NCI-H446 (cell line): Measurements from ENCODE around the gene HNRNPM.
"Not testable (repeated sequence)": the region's sequence is repeated elsewhere in the genome, so short reads cannot be mapped to it uniquely, and the experiment has no call there.

Experiments used
- DNase-seq, 2 experiments: peaks; one replicate each; lab custom pipeline; 2025; lab: John Stamatoyannopoulos, UW

The HNRNPM gene

GRCh38 chr19:8444677-8445487 is at the start of gene HNRNPM:
HNRNPM (plus strand) TSS chr19:8444975; CDS start chr19:8444999, 24 bp downstream.
- DNase-seq: peak; percentile 93 to 99

- DNase-seq: no peak
These were observed 49.1 kb upstream of the HNRNPM start for GRCh38 chr19:8395621-8396082.

GRCh38 chr19:8396185-8396562 is 48.6 kb upstream of the HNRNPM start:
- no peak for DNase-seq

- peak in 1 of 2 experiments; percentile 20 for DNase-seq
These were observed 48.1 kb upstream of the HNRNPM start for GRCh38 chr19:8396563-8397203.

- no peak for DNase-seq
These were observed 47.5 kb upstream of the HNRNPM start for GRCh38 chr19:8397271-8397670.

GRCh38 chr19:8397746-8398310 is 46.9 kb upstream of the HNRNPM start:
- no peak for DNase-seq

- DNase-seq: no peak
These were observed 46.4 kb upstream of the HNRNPM start for GRCh38 chr19:8398311-8398771.

- DNase-seq: no peak
These were observed 45.0 kb upstream of the HNRNPM start for GRCh38 chr19:8399681-8400188.

- no peak for DNase-seq
These were observed 42.8 kb upstream of the HNRNPM start for GRCh38 chr19:8401981-8402411.

- DNase-seq: no peak
These were observed 41.5 kb upstream of the HNRNPM start for GRCh38 chr19:8403098-8403819.

GRCh38 chr19:8403820-8404109 is 41.0 kb upstream of the HNRNPM start:
- no peak for DNase-seq

GRCh38 chr19:8404391-8405151 is 40.2 kb upstream of the HNRNPM start:
- no peak for DNase-seq

- DNase-seq: not testable (repeated sequence)
These were observed 34.1 kb upstream of the HNRNPM start for GRCh38 chr19:8410718-8411117.

GRCh38 chr19:8412783-8413628 is 31.8 kb upstream of the HNRNPM start, which contains the start of gene MARCHF2:
MARCHF2 (plus strand) TSS chr19:8413305; CDS start chr19:8421841, 8,536 bp downstream.
- peak; percentile 91 to 99 for DNase-seq

GRCh38 chr19:8413629-8413995 is 31.2 kb upstream of the HNRNPM start:
- no peak for DNase-seq

GRCh38 chr19:8416796-8417195 is 28.0 kb upstream of the HNRNPM start:
- DNase-seq: no peak

- no peak for DNase-seq
These were observed 23.0 kb upstream of the HNRNPM start for GRCh38 chr19:8421484-8422461.

GRCh38 chr19:8423817-8424223 is 21.0 kb upstream of the HNRNPM start:
- DNase-seq: peak; percentile 26 to 83

- not testable (repeated sequence) for DNase-seq
These were observed 19.4 kb upstream of the HNRNPM start for GRCh38 chr19:8425331-8425730.
